Sigmoid colon (tissue), 4 donors: Measurements from ENCODE around the gene HES3.

Experiments used
- EP300 ChIP-seq, 4 donors: sonication (generic); formaldehyde crosslinking; IDR thresholded peaks; one replicate each; pipeline ENCODE4 v1.6.1; 2017; ENCODE audit warnings: antibody characterized with exemption in 4 of 4
- POLR2A ChIP-seq, 2 donors: fragments of 450-650 bp; IDR thresholded peaks; one replicate each; pipeline ENCODE4 v1.6.1; 2016; ENCODE audit warnings: antibody characterized with exemption in 2 of 2, mild to moderate bottlenecking in 2 of 2, moderate library complexity in 2 of 2
- POLR2AphosphoS5 ChIP-seq, 4 donors: sonication (generic); formaldehyde crosslinking; IDR thresholded peaks; one replicate each; pipeline ENCODE4 v1.6.1; 2017; ENCODE audit warnings: antibody characterized with exemption in 4 of 4
- TF ChIP-seq, protein P1 (sequence below), 4 experiments: fragments of 450-650 bp in 3 of 4; fragments of 200-600 bp in 1 of 4; IDR thresholded peaks; one replicate each; pipeline ENCODE4 v1.5.1; 2016 to 2019; ENCODE audit warnings: antibody characterized with exemption in 4 of 4, mild to moderate bottlenecking in 3 of 4, moderate library complexity in 2 of 4

GRCh38 chr1:6257541-6258069 lies 13.6 kb downstream of the HES3 start:
- TF ChIP-seq, protein P1, sequence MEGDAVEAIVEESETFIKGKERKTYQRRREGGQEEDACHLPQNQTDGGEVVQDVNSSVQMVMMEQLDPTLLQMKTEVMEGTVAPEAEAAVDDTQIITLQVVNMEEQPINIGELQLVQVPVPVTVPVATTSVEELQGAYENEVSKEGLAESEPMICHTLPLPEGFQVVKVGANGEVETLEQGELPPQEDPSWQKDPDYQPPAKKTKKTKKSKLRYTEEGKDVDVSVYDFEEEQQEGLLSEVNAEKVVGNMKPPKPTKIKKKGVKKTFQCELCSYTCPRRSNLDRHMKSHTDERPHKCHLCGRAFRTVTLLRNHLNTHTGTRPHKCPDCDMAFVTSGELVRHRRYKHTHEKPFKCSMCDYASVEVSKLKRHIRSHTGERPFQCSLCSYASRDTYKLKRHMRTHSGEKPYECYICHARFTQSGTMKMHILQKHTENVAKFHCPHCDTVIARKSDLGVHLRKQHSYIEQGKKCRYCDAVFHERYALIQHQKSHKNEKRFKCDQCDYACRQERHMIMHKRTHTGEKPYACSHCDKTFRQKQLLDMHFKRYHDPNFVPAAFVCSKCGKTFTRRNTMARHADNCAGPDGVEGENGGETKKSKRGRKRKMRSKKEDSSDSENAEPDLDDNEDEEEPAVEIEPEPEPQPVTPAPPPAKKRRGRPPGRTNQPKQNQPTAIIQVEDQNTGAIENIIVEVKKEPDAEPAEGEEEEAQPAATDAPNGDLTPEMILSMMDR (IDR thresholded peaks at IDR 0.05) = no peak
- TF ChIP-seq POLR2A (IDR thresholded peaks at IDR 0.05) (no peak), EP300 (IDR thresholded peaks at IDR 0.05) (no peak), POLR2AphosphoS5 (IDR thresholded peaks at IDR 0.05) (no peak)
